ENCODE data around the gene KLK7.

KLK7 gene

GRCh38 chr19:51006406-51006805, 22.7 kb upstream of the KLK7 start:
- TF ChIP-seq POLR2AphosphoS5 (IDR thresholded peaks at IDR 0.05; ENCODE audit: low read depth, low read length) (no peak), TAF1 (IDR thresholded peaks at IDR 0.05; ENCODE audit: borderline replicate concordance, insufficient read depth, low read length) (no peak), SIN3A (IDR thresholded peaks at IDR 0.05; ENCODE audit: borderline replicate concordance, insufficient read depth, low read length) (no peak), FOXP2 (optimal IDR thresholded peaks at IDR 0.05; ENCODE audit: borderline replicate concordance, extremely low read depth, extremely low read length, insufficient read depth) (no peak)
- TF ChIP-seq, protein P1, sequence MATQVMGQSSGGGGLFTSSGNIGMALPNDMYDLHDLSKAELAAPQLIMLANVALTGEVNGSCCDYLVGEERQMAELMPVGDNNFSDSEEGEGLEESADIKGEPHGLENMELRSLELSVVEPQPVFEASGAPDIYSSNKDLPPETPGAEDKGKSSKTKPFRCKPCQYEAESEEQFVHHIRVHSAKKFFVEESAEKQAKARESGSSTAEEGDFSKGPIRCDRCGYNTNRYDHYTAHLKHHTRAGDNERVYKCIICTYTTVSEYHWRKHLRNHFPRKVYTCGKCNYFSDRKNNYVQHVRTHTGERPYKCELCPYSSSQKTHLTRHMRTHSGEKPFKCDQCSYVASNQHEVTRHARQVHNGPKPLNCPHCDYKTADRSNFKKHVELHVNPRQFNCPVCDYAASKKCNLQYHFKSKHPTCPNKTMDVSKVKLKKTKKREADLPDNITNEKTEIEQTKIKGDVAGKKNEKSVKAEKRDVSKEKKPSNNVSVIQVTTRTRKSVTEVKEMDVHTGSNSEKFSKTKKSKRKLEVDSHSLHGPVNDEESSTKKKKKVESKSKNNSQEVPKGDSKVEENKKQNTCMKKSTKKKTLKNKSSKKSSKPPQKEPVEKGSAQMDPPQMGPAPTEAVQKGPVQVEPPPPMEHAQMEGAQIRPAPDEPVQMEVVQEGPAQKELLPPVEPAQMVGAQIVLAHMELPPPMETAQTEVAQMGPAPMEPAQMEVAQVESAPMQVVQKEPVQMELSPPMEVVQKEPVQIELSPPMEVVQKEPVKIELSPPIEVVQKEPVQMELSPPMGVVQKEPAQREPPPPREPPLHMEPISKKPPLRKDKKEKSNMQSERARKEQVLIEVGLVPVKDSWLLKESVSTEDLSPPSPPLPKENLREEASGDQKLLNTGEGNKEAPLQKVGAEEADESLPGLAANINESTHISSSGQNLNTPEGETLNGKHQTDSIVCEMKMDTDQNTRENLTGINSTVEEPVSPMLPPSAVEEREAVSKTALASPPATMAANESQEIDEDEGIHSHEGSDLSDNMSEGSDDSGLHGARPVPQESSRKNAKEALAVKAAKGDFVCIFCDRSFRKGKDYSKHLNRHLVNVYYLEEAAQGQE (IDR thresholded peaks at IDR 0.05; ENCODE audit: insufficient read depth in 1 of 2, low read depth in 2 of 2, low read length in 2 of 2) = no peak

DNA sequence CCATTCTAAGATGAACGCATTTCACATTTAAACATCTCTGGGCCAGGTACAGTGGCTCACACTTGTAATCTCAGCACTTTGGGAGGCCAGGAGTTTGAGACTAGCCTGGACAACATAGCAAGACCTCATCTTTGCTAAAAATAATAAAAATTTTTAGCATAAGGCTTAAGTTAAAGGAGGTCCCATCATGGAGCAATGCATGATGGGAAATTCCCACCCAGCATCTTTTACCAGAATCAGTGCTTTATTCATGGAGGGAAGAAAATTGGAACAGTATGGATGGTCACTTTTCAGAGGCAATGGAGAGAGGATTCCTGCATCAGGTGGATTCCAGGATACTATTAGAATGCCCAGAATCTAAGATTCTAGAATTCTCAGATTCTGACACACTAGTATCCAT, 21.5 kb upstream of the KLK7 start:
- TF ChIP-seq TAF1 (IDR thresholded peaks at IDR 0.05; ENCODE audit: borderline replicate concordance, insufficient read depth, low read length) (no peak), POLR2AphosphoS5 (IDR thresholded peaks at IDR 0.05; ENCODE audit: low read depth, low read length) (no peak), SIN3A (IDR thresholded peaks at IDR 0.05; ENCODE audit: borderline replicate concordance, insufficient read depth, low read length) (no peak), FOXP2 (optimal IDR thresholded peaks at IDR 0.05; ENCODE audit: borderline replicate concordance, extremely low read depth, extremely low read length, insufficient read depth) (no peak)
- TF ChIP-seq, protein P1 (IDR thresholded peaks at IDR 0.05; ENCODE audit: insufficient read depth in 1 of 2, low read depth in 2 of 2, low read length in 2 of 2) = no peak

GRCh38 chr19:51003316-51003715, 19.6 kb upstream of the KLK7 start:
- no peak for TF ChIP-seq FOXP2 (optimal IDR thresholded peaks at IDR 0.05; ENCODE audit: borderline replicate concordance, extremely low read depth, extremely low read length, insufficient read depth)

DNA sequence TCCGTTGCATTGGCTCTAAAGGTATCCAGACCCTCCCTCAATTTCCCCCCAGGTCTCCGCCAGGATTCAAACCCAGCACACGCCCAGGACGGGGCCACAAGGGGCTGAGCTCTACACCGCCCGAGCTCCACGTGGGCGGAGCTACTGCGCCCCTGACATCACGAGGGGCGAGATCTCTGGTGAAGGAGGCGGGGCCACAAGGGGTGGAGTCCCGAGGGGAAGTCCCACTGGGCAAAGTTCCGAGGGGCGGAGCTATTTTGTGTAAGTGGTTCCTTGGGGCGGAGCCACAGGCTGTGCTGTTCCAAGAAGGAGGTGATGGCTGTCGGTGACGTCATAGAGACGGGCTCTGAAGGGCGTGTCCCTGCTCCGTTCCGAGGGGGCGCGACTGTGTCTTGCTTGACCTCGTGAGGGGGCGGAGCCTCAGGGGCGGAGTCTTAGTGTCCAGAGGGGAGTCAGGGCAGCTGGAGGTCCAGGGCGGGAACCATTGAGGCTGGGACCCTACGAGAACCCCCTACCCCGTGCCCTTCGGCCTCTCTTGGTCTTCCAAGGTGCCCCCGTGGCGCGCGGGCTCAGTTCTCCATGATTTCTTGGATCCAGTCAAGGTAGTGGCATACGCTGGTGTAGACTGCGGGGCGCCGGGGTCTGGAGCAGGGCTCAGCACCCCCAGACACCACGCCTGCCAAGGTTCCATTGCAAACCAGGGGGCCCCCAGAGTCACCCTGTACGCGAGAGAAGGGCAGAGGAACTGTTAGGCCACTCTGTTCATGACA, 19.0 kb upstream of the KLK7 start:
- TF ChIP-seq SIN3A (IDR thresholded peaks at IDR 0.05; ENCODE audit: borderline replicate concordance, insufficient read depth, low read length) (no peak), POLR2AphosphoS5 (IDR thresholded peaks at IDR 0.05; ENCODE audit: low read depth, low read length) (no peak), TAF1 (IDR thresholded peaks at IDR 0.05; ENCODE audit: borderline replicate concordance, insufficient read depth, low read length) (no peak), FOXP2 (optimal IDR thresholded peaks at IDR 0.05; ENCODE audit: borderline replicate concordance, extremely low read depth, extremely low read length, insufficient read depth) (no peak)
- TF ChIP-seq, protein P1 (IDR thresholded peaks at IDR 0.05; ENCODE audit: insufficient read depth in 1 of 2, low read depth in 2 of 2, low read length in 2 of 2) = no peak

DNA sequence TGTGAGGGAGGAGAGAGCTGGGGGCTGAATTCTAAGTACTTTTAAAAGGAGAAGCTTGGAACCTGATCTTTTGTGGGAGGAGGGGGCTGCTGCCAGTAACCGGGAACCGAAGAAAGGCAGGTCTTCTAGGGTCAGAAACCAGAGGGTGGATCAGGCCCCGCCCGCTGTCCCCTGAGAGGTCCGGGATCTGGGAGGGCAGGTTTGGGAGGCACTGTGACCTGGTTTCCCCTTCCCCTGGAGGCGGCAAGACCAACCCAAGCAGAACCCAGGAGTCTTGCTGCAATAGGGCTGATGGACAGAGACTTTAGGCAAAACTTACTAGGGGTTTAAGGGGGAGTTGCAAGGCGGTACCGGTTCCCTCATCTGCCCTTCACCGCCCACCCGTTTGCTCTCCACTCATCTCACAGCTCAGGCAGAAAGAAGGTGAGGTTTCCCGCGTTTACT, 18.4 kb upstream of the KLK7 start:
- TF ChIP-seq, protein P1 (IDR thresholded peaks at IDR 0.05; ENCODE audit: insufficient read depth in 1 of 2, low read depth in 2 of 2, low read length in 2 of 2) = no peak
- TF ChIP-seq TAF1 (IDR thresholded peaks at IDR 0.05; ENCODE audit: borderline replicate concordance, insufficient read depth, low read length) = no peak
- no peak for TF ChIP-seq FOXP2 (optimal IDR thresholded peaks at IDR 0.05; ENCODE audit: borderline replicate concordance, extremely low read depth, extremely low read length, insufficient read depth)
- no peak for TF ChIP-seq SIN3A (IDR thresholded peaks at IDR 0.05; ENCODE audit: borderline replicate concordance, insufficient read depth, low read length)
- no peak for TF ChIP-seq POLR2AphosphoS5 (IDR thresholded peaks at IDR 0.05; ENCODE audit: low read depth, low read length)
